ENCODE data around the gene UBE2I. TPM values are rescaled to one million over a fixed set of nuclear protein-coding genes. Genes with fewer than 3 reads are reported as not detected.

The UBE2I gene
- total and polyA plus RNA-seq, 2 donors (not counting 1 experiment from before 2014, with no cell fraction given), result 42.1 to 142 TPM

- peak overlapping the region; percentile 23 for H3K27ac ChIP-seq (ENCODE audit: insufficient read depth, low read length)
- H3K36me3 ChIP-seq (ENCODE audit: control insufficient read depth, insufficient read depth, low read length), result peaks cover 15% of the 10 kb centered on the region
- no peak for TF ChIP-seq CTCF (conservative IDR thresholded peaks at IDR 0.05 in 1 of 2, IDR thresholded peaks at IDR 0.05 in 1 of 2; ENCODE audit: low read depth in 1 of 2, low read length in 2 of 2)
- TF ChIP-seq EZH2 (IDR thresholded peaks at IDR 0.05; ENCODE audit: low read length, missing control alignments), result no peak
- H3K9ac ChIP-seq (ENCODE audit: insufficient read depth, low read length), result peak overlapping the region; percentile 82
- peaks cover 54% of the 10 kb centered on the region for H3K79me2 ChIP-seq (ENCODE audit: control insufficient read depth, insufficient read depth, low read length)
- no peaks in the 10 kb centered on the region for H3K9me3 ChIP-seq (ENCODE audit: control insufficient read depth, insufficient read depth, low read depth, low read length)
- DNase-seq (ENCODE audit: low read depth in 2 of 2), result no peak
- H2AFZ ChIP-seq (ENCODE audit: low read length), result no peak overlapping the region
- peak overlapping the region; percentile 86 for H3K4me2 ChIP-seq (ENCODE audit: extremely low read depth, insufficient read depth, low read length)
- peak overlapping the region; percentile 59 to 96 (median 82) for H3K4me3 ChIP-seq (replicated peaks in 1 of 4; ENCODE audit: control extremely low read depth in 1 of 4, insufficient read depth in 1 of 4, low read depth in 3 of 4, low read length in 4 of 4)
- no peaks in the 10 kb centered on the region for H4K20me1 ChIP-seq (ENCODE audit: control insufficient read depth, extremely low read depth, insufficient read depth, low read length)
- no peaks in the 10 kb centered on the region for H3K27me3 ChIP-seq (ENCODE audit: control insufficient read depth, insufficient read depth, low read length)
- peaks cover 5% of the 10 kb centered on the region for H3K4me1 ChIP-seq (ENCODE audit: control insufficient read depth, extremely low read depth, insufficient read depth, low read length)
Measured at GRCh38 chr16:1351215-1351581, 41.8 kb downstream of the UBE2I start.

- H3K27me3 ChIP-seq (ENCODE audit: control insufficient read depth, insufficient read depth, low read length), result no peaks in the 10 kb centered on the region
- no peaks in the 10 kb centered on the region for H3K9me3 ChIP-seq (ENCODE audit: control insufficient read depth, insufficient read depth, low read depth, low read length)
- peaks cover 15% of the 10 kb centered on the region for H3K36me3 ChIP-seq (ENCODE audit: control insufficient read depth, insufficient read depth, low read length)
- peak within 1 kb of the TSS; percentile 82 for H3K9ac ChIP-seq (ENCODE audit: insufficient read depth, low read length)
- peak within 1 kb of the TSS; percentile 65 for H2AFZ ChIP-seq (ENCODE audit: low read length)
- peak within 1 kb of the TSS; percentile 78 to 99 (median 96) for H3K4me3 ChIP-seq (replicated peaks in 1 of 4; ENCODE audit: control extremely low read depth in 1 of 4, insufficient read depth in 1 of 4, low read depth in 3 of 4, low read length in 4 of 4)
- TF ChIP-seq CTCF (conservative IDR thresholded peaks at IDR 0.05 in 1 of 2, IDR thresholded peaks at IDR 0.05 in 1 of 2; ENCODE audit: low read depth in 1 of 2, low read length in 2 of 2), result no peak
- no peak for TF ChIP-seq EZH2 (IDR thresholded peaks at IDR 0.05; ENCODE audit: low read length, missing control alignments)
- peak within 1 kb of the TSS; percentile 87 for H3K4me2 ChIP-seq (ENCODE audit: extremely low read depth, insufficient read depth, low read length)
- H3K27ac ChIP-seq (ENCODE audit: insufficient read depth, low read length), result peak within 1 kb of the TSS; percentile 63
- peaks cover 5% of the 10 kb centered on the region for H3K4me1 ChIP-seq (ENCODE audit: control insufficient read depth, extremely low read depth, insufficient read depth, low read length)
- H3K79me2 ChIP-seq (ENCODE audit: control insufficient read depth, insufficient read depth, low read length), result peaks cover 57% of the 10 kb centered on the region
- DNase-seq (ENCODE audit: low read depth in 2 of 2), result peak; percentile 84 to 89
- H4K20me1 ChIP-seq (ENCODE audit: control insufficient read depth, extremely low read depth, insufficient read depth, low read length), result no peaks in the 10 kb centered on the region
Measured at GRCh38 chr16:1351582-1352362, 42.3 kb downstream of the UBE2I start, which contains the start of the genes GNPTG and TSR3. TSS of gene GNPTG (plus strand) at chr16:1351931. CDS start at chr16:1351966, 35 bp downstream. TSS of gene TSR3 (minus strand) at chr16:1351878. CDS start at chr16:1351804, 74 bp downstream.

- peaks cover 5% of the 10 kb centered on the region for H3K4me1 ChIP-seq (ENCODE audit: control insufficient read depth, extremely low read depth, insufficient read depth, low read length)
- peaks cover 61% of the 10 kb centered on the region for H3K79me2 ChIP-seq (ENCODE audit: control insufficient read depth, insufficient read depth, low read length)
- H4K20me1 ChIP-seq (ENCODE audit: control insufficient read depth, extremely low read depth, insufficient read depth, low read length), result no peaks in the 10 kb centered on the region
- no peak overlapping the region for H2AFZ ChIP-seq (ENCODE audit: low read length)
- TF ChIP-seq EZH2 (IDR thresholded peaks at IDR 0.05; ENCODE audit: low read length, missing control alignments) (no peak), CTCF (conservative IDR thresholded peaks at IDR 0.05 in 1 of 2, IDR thresholded peaks at IDR 0.05 in 1 of 2; ENCODE audit: low read depth in 1 of 2, low read length in 2 of 2) (no peak)
- no peak overlapping the region for H3K4me2 ChIP-seq (ENCODE audit: extremely low read depth, insufficient read depth, low read length)
- H3K9ac ChIP-seq (ENCODE audit: insufficient read depth, low read length), result no peak overlapping the region
- no peak for DNase-seq (ENCODE audit: low read depth in 2 of 2)
- H3K36me3 ChIP-seq (ENCODE audit: control insufficient read depth, insufficient read depth, low read length), result no peaks in the 10 kb centered on the region
- no peak overlapping the region for H3K4me3 ChIP-seq (replicated peaks in 1 of 4; ENCODE audit: control extremely low read depth in 1 of 4, insufficient read depth in 1 of 4, low read depth in 3 of 4, low read length in 4 of 4)
- H3K27ac ChIP-seq (ENCODE audit: insufficient read depth, low read length), result no peak overlapping the region
- no peaks in the 10 kb centered on the region for H3K27me3 ChIP-seq (ENCODE audit: control insufficient read depth, insufficient read depth, low read length)
- no peaks in the 10 kb centered on the region for H3K9me3 ChIP-seq (ENCODE audit: control insufficient read depth, insufficient read depth, low read depth, low read length)
Measured at GRCh38 chr16:1354815-1355540, 45.5 kb downstream of the UBE2I start.

Measured in fibroblast of lung (primary cell).